HG02571 (cell line): Measurements from ENCODE around the gene FAM174C.

Experiments used
- ATAC-seq: cut with Tn5 transposase; IDR thresholded peaks from one replicate; pipeline ENCODE4 v1.9.1; 2021; ENCODE audit warnings: mild to moderate bottlenecking, moderate library complexity; ENCODE audit not compliant: unreplicated experiment

FAM174C gene

DNA sequence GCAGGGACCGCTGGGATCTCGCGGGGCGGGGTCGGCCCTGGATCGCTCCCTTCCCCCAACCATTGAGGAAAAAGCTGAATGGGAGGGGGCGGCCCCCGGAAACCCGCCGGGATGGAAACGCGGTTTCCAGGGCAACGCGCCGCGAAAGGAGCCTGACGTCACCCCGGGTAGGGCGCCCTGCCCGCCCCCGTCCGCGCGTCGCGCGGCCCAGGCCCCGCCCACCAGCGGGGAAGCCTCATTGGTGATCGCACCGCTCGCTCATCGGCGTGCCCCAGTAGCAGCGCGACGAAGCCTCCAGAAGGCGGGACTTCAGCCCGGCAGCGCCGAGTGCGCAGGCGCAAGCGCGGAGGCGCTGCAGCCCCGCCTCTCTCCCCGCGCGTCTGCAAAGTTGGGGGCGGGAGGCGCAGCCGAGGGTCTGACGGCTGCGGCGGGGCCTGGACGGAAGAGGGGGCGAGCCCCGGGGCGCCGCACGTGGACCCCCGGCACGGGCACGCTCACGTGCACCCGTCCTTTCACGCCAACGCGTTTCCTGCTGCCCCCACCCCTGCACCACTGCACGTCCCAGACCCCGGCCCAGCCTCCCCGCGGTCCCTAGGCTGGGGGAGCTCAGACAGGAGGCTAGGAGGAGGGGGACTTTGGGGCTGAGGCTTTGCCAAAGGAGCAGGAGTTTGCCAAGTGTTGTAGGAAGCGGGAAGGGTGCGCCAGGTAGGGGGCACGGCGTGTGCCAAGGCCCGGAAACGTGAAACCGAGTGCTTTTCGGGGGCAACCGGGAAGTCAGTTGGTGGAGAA, 14.4 kb upstream of the FAM174C start:
- peak; percentile 43 for ATAC-seq

DNA sequence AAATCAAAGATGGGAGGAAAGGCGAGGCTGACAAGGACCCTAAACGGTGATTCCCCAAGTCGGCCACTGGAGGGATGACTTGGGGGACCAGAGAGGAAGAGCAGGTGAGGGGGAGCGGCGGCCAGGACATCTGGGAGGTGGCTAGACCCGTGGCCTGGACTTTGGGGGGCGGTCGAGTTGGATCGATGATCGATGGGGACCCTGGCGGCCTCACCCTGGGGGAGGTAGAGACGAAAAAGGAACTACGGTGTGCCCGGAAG, 13.9 kb upstream of the FAM174C start:
- no peak for ATAC-seq

GRCh38 chr19:1261798-1262622, 13.3 kb upstream of the FAM174C start:
- ATAC-seq, result no peak

- no peak for ATAC-seq
These were observed 12.7 kb upstream of the FAM174C start for GRCh38 chr19:1262623-1263123.

DNA sequence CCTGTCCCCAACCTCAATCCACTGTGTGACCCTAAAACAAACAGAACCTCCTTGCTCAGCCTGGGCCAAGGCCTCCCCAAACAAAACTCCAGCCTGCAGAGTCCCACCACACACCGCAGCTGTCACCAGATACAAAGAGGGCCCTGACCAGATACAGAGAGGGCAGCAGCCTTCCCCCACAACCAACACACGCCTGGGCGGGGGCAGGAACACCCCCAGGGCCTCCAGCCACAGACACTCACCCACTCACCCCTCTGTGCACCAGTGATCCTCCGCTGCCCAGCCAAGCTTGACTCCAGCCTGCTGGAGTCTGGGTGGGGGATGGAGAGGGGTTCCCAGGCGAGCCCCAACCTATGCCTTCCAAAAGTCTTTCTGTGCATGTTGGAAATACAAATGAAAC, 12.1 kb upstream of the FAM174C start:
- no peak for ATAC-seq

DNA sequence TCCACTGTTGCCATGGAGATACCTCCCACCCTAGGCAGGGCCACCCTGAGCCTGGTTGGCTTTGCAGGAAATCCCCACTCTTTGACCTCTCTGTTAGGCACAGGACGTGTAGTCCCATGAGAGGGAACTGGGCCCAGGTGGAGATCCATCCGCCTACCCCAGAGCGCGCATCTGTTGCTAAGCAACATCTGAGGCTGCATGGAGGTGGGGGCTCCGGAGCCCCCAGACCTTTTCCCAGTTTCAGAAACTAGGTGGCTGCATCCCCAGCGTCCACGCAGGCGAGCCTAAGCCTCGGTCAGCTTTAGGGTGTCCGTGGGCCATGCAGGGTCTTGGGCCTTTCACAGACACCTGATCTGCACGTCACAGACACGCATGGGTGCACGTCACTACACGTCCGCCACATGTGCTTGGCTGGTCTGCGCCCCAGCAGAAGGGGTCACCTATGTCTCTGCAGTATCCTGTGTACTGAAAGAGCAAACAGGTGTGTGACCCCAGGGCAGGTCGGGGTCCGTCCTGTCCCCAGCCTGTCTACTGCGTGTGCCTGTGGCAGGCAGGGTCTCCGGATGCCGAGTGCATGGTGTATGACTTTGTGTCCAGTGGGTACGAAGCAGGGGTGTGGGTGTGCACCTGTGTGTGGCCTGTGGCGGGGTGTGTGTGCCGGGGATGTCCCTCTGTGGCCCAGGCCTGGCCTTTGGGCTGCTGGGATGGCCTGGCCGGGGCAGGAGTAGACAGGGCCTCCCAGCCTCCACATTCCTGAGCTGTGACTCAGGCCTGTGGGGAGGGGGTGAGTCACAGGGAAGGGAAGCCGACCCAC, 10.3 kb upstream of the FAM174C start:
- ATAC-seq, result no peak

- ATAC-seq, result no peak
These were observed 9.7 kb upstream of the FAM174C start for GRCh38 chr19:1265615-1266128.

DNA sequence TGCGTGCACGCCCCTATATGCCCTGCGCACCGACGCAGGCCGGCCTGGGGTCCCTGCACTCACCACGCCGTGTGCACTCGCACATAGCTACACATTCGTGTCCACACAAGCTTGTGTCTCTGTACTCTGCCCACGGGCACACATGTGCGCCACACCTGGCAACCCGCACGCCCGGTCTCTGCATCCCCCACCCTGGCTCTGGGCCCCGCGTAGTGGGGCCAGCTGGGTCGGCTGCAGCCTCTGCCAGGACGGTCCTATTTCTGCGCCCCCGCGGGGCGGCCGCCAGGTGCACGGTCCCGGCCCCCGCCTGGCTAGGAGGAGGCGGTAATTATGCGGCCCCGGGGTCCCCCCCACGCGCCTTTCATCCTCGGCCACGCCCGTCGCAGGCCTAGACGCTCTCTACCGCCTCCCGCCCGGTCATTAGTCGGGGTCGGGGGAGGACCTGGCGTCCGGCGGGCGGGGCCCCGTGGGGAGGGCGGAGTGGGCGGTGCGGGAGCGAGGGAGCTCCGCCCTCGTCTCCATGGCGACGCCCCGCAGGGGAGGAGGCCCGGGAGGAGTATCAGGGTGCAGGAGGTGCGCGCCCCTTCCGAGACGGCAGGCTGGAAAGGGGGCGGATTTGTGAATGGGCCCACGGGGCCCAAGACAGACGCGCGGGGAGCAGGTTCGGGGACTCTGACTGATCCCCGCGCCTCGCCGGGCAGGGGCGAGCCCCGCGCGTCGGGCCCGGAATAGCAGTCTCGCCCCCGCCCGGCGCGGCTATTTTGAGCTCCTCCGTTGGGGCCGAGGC, 9.0 kb upstream of the FAM174C start:
- ATAC-seq, result no peak

DNA sequence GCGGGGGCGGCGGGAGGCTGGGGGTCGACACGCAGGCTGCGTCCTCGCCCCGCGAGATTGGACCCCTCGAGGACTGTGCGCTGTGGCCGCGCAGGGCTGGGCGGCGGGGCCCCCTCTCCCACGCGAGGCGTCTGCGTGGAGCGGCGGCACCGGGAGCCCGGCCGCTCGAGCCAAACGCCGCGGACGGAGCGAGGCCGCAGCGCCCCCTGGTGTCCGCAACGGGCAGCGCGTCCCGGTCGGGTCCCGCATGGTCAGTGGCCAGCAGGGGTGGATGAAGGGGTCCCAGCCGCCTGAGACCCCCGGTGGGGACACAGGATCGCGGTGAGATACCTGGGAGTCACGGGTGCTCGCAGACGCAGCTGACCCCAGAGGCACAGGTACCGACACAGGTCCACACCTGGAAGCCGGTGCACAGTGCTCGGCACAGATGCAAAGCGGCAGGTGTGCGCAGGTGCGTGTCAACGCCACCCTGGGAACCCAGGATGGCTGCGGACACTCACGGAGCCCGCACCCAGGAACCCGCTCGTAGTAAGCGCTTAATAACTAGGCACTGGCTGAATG, 8.3 kb upstream of the FAM174C start:
- no peak for ATAC-seq

DNA sequence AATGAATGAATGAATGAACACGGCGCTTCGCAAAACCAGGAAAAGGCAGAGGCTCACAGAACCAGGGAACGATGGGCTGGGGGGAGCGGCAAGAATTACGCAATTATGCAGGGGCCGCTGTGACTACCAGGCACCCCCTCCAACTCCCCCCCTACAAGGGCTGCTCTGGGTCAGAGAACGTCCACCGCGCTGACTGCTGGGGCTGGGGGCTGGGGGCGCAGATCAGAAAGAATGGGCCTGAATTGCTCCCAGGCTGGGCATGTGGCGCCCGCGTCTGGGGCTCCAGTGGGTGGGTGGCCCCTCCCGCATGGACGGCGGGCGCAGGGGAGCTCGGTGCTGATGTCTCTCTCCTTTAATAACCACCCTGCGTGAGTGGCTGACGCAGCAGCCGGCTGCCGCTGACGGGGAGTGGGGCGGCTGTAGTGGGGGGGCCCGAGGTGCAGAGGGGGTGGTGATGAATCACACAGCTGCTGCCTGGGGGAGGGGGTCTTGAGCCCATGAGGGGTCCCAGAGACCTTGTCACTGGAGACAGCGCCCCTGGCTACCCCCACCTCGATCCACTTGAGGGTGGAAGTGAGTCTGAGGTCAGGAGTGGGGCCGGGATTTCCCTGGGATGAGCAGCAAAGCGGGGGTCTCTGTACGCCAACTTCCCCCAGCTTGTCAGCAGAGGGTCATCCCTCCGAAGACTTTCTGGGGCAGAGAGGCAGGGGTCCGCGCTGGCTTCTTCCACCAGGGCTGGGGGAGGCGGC, 7.7 kb upstream of the FAM174C start:
- no peak for ATAC-seq

DNA sequence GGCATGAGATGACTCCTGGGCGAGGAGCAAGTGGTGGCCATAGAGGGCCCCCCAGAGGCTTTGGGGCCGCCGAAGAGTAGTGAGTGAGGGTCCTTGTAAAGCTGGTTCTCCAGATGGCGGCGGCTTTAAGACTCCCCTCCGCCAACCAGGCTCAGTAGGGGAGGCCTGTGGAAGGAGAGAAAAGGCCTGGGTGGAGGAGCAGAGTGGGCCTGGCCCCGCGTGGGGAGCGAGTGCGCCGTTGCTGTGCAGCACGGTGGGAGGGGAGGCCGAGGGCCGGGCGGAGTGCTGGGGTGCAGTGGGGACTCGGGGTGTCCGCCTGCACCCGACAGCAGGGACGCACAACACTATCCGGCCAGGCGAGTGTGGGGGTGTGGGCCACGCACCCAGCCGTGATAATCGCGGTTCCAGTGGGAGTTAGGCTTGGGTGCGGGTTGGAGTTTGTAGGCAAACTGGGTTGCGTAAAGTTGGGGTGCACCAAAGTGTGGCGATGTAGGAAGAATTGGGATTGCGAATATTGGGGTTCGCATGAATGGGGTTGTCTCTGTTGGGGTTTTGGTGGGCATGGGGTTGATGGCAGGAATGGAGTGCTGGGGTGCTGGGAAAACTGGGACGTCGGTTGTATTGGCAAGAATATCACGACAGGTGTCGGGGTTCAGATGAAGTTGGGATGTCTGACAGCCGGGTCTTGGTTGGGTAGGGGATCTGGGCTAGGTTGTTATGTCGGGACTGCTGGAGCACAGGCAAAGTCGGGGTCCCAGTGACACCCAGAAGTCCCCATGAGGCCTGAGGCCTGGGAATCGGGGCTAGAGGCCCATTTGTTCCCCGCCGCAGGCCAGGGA, 6.9 kb upstream of the FAM174C start:
- ATAC-seq, result no peak

GRCh38 chr19:1269065-1269477, 6.3 kb upstream of the FAM174C start, which contains the start of gene CIRBP:
TSS of gene CIRBP (plus strand) at chr19:1269332. CDS start at chr19:1270934, 1,602 bp downstream.
- ATAC-seq, result peak; percentile 53

- peak; percentile 25 for ATAC-seq
These were observed 5.7 kb upstream of the FAM174C start for GRCh38 chr19:1269478-1270212.

DNA sequence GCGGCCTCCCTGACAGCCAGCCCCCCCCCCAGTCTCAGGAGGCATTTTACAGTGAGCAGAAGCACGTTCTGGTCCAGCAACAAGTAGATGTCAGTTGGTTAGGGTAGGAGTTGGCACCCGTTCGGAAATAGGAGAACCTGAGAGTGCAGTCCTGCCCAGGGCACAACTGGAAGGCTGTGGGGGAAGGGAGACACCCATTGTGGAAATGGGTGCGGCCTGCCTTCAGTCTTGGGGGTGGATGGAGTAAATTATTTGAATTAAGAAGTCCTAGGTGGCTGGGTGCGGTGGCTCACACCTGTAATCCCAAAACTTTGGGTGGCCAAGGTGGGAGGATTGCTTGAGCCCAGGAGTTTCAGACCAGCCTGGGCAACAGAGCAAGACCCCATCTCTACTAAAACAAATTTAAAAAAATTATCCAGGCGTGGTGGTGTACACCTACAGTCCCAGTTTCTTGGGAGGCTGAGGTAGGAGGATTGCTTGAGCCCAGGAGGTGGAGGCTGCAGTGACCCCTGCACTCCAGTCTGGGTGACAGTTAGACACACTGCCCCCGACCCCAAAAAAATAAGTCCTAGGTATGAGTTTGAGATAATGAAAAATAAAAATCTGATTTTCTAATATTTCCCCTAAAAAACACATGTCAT, 5.0 kb upstream of the FAM174C start:
- no peak for ATAC-seq

DNA sequence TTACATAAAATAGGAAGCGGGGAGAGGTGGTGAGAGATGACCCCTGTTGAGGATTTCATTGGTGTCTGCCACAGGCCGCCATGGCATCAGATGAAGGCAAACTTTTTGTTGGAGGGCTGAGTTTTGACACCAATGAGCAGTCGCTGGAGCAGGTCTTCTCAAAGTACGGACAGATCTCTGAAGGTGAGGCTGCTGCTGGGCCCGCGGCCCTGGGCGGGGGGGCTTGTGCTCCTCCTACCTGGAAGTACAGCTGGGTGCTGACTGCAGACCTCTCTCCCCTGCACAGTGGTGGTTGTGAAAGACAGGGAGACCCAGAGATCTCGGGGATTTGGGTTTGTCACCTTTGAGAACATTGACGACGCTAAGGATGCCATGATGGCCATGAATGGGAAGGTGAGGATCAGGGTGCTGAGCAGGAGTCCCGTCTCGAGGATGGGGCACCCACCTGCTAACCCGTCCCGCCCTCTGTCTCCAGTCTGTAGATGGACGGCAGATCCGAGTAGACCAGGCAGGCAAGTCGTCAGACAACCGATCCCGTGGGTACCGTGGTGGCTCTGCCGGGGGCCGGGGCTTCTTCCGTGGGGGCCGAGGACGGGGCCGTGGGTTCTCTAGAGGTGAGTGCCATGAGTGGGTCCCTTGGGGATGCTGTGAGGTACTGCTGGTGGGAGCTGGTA, 4.3 kb upstream of the FAM174C start:
- no peak for ATAC-seq

GRCh38 chr19:1271528-1272422, 3.6 kb upstream of the FAM174C start:
- ATAC-seq, result no peak
